ENCODE measurements around the gene C1orf141.

DNA sequence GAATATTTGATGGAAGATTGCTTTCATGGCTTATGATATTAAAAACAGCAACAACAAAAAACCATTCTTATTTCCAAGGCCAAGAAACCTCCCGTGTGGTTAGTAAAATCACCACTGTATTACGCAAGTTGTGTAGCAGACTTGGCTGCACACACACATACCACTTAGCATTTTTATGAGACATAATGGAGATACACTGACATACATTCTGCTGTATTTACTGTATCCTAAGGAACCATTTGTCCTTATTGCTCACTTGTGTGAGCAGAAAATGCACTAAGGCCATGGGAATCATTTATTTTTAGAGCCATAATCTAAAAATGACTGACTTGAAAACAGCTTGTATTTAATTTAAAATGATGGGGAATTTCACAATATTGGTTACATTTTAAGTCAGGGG is 584 bp upstream of the C1orf141 start:
- TF ChIP-seq, protein P1, sequence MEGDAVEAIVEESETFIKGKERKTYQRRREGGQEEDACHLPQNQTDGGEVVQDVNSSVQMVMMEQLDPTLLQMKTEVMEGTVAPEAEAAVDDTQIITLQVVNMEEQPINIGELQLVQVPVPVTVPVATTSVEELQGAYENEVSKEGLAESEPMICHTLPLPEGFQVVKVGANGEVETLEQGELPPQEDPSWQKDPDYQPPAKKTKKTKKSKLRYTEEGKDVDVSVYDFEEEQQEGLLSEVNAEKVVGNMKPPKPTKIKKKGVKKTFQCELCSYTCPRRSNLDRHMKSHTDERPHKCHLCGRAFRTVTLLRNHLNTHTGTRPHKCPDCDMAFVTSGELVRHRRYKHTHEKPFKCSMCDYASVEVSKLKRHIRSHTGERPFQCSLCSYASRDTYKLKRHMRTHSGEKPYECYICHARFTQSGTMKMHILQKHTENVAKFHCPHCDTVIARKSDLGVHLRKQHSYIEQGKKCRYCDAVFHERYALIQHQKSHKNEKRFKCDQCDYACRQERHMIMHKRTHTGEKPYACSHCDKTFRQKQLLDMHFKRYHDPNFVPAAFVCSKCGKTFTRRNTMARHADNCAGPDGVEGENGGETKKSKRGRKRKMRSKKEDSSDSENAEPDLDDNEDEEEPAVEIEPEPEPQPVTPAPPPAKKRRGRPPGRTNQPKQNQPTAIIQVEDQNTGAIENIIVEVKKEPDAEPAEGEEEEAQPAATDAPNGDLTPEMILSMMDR (IDR thresholded peaks at IDR 0.05): no peak
- no peak for TF ChIP-seq EP300 (IDR thresholded peaks at IDR 0.05; ENCODE audit: low read depth)
- TF ChIP-seq POLR2AphosphoS5 (IDR thresholded peaks at IDR 0.05): no peak
- no peak for TF ChIP-seq POLR2A (IDR thresholded peaks at IDR 0.05)

Measured in transverse colon (tissue), 4 donors.